ENCODE results near the gene EIF2B2.
"Not testable (repeated sequence)": the region's sequence is repeated elsewhere in the genome, so short reads cannot be mapped to it uniquely, and the experiment has no call there.

Gene EIF2B2

GRCh38 chr14:74974364-74975058, 28.2 kb upstream of the EIF2B2 start:
- no peak for DNase-seq

DNA sequence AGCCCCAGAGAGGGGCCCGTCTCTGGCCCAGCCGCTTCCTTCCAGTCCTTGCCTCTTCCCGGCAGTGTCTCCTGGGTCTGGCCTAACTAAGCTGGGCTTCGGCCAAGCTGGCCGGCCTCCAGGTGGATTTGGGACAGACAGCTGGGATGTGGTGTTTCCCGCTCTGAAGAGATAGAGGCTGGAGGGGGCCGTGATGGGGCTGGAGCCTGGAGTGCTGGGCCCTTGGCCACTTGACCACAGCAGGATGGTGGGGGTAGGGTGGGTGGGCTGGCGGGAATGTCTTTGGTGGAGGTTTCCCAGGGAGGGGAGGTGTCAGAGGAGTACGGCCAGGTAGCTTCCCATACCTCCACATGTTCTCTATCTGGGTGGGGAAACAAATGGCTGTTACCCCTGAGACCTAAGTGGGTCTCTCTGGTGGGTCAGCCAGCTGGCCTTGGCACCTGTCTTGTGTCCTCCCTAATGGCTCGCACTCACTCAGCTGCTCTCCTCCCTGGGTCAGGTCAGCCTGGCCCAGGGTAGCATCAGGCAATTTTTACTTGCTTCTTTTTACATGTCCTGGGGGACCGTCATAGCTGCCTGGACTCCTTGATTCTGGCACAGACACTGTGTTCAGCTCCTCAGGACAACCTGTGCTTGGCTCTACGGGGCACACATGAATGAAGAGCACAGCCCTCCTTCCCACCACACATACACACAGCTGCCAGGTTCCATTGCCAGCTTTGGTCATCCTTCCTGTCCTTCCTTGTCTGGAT, 27.5 kb upstream of the EIF2B2 start:
- no peak for DNase-seq

GRCh38 chr14:74976264-74977113, 26.2 kb upstream of the EIF2B2 start:
- DNase-seq: no peak

DNA sequence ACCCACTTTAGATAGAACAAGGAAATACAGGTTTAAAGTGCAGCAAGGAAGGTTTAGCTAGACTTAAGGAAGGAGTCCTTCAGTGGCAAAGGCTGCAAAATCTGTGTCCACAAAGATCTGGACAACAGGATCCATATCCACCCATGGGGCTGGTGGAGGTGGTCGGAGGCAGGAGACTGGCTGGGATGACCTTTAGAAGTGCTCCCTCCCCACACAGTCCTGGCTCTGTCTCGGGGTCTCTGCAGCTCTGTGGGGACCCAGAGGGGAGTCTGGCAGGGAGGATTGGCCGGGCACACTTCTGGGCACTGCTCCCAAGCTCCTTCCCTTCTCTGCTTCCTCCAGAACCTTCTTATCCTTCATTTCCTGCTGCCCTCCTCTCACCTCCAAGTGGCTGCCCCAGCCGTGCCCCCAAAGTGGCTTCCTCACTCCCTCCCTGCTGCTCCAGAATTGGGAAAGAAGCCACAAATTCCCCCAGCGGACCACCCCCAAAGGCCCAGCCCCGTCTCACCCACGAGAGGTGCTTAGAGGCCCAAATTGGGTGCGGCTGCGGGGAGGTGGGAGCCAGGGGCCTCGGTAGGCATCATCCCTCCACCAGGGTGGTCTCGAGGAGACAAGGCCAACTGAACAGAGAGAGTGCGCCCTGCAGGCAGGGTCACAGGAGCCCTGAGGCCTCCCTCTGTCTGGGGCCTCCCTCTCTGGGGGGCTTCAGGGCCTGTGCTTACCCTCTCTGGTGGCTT, 25.4 kb upstream of the EIF2B2 start:
- no peak for DNase-seq

DNA sequence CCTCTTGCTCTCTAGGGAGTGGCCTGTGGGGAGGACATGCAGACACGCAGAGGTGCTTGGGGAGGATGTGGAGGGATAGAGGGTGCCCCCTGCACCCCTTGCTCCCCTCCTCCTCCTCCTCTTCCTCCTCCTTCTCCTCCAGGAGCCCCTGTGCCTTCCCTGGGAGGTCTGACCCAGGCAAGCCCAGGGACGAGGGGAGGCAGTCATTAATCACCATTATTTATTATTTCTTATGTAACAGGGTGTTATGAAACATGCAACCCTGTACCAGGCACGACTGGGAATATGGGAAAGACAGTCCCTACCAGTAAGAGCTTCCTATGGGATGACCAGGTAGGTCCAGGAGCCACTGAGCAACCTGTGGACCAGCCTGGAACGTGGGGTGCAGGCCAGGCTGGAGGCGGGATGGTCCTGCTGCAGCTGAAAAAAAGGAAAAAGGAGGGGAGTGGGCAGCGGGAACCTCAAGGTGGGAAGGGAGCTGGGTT, 24.8 kb upstream of the EIF2B2 start:
- no peak for DNase-seq

- no peak for DNase-seq
Measured at GRCh38 chr14:74978416-74978947, 24.2 kb upstream of the EIF2B2 start.

GRCh38 chr14:74979029-74979428, 23.7 kb upstream of the EIF2B2 start:
- DNase-seq: no peak

DNA sequence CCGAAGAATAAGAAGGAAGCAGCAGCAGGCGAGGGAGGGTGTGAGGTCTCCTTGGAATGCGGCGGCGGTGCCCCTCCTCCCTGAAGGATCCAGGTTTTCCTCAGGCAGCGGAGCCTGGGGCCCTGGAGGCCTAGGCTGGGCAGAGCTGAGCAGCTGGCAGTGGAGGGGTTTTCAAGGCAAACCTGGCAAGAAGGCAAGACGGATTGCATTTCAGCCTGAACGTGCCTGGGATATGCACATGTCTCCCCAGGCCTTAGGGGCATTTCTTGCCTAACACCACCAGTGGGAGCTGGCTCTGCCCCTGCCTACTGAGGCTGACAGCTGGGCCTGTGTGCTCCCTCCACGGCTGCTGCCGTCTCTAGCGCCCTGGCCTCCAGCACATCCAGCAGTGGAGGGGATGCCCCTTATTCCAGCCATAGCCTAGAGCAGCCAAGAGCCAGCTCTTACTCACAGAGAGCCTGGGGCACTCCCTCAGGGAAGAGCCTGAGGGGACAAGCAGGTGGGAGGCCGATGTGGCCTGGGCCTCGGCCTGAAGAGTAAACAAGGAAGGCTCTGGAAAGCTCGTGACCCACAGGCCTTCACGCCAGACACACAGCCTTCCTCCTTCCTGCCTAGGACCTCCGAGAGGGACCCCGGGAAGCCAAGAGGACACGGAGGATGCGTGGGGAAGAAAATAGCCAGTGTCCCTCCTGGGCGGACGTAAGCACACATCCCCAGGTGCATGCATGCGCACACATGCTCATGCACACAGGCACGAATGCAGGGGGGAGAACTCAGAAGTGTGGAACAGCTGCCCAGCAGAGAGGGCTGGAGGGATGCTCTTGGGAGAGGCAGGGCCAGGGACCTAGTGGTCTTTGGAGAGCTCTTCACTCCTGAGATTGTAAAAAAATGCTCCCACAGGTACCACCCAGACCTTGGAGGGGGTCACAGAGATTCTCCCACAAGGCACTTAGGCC, 23.0 kb upstream of the EIF2B2 start:
- peak; percentile 60 for DNase-seq

GRCh38 chr14:74980398-74980730, 22.4 kb upstream of the EIF2B2 start:
- peak; percentile 52 for DNase-seq

DNA sequence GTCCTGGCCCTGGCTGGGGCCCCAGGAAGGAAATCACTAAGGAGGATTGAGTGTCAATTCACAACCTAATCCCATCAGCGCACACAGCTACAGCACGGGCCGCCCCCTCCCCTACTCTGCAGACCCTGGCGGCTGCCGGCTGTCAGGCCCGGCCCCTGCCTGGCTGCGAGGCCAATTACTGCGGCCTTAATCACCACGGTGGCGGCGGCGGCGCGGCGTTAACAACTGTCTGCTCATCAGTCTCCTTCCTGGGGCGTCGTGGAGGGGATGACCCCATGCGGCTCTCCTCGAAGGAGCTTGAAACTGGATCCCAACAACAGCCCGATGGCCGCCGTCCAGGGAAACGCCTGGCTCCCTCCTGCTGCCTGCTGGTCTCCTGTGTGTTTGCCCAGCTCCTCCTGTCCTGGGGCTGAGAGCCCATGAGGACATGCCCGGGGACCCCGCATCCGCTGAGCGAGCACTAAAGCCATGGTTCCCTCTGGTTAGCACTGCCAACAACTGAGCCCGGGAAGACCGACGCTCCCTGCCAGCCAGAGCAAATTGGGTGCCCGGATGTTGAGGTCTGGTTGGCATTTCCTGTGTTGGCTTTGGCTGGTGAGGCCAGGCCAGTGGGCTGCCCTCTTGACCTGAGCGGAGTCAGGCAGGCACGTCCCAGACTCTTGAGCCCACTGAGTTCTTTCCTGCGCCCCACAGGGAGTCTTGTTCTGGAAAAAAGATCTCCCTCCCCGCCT, 21.8 kb upstream of the EIF2B2 start:
- DNase-seq: peak; percentile 70

DNA sequence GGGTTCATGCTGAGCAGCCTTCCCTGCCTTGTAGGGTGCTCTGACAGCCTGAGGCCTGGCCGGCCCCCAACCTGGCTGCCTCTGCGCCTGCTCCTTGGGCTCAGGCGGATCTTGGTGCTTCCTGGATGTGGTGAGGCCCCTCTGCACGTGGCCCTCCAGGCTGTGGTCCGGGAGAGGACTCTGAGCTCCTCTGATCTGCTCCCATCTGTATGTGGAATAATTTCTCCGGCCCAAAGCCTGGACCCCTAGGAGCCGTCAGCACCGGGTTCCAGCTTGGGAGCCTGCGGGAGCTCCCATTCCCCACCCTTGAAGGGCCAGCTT, 21.3 kb upstream of the EIF2B2 start:
- no peak for DNase-seq

DNA sequence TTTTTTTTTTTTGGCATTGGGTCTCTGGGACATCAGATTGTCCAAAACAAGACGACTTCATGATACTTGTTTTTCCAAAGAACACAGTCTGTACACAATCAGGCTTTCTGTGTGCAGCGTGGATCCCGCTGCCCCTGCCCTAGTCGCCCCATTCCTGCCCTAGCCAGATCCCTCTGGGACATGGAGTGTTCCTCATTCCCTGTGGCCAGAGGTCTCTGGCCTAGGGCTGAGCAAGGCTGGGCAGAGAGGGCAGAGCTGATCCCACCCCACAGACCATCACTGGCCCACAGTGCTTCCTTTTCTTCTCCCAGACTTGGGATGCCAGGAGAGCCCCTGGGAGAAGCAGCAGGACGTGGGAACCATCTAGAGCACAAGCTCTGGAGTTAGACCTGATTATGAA, 20.9 kb upstream of the EIF2B2 start:
- DNase-seq: no peak

DNA sequence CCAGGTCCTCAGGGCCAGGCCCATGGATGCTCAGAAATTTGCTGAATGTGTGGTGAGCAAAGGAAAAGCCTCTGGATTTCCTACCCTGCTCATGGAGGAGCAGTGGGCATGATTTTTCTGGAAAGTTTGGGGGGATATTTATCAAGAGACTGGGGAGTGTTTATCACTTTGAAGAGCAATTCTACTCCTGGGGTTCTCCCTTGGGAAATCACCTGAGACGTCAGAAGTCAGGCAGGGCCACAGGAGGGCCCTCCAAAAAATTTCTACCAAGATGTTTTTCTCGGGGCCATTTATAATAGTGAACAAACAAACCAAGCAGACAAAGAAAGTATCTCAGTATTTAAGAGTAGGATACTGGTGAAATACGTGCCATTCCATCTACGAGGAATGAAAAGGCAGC, 20.1 kb upstream of the EIF2B2 start:
- no peak for DNase-seq

DNA sequence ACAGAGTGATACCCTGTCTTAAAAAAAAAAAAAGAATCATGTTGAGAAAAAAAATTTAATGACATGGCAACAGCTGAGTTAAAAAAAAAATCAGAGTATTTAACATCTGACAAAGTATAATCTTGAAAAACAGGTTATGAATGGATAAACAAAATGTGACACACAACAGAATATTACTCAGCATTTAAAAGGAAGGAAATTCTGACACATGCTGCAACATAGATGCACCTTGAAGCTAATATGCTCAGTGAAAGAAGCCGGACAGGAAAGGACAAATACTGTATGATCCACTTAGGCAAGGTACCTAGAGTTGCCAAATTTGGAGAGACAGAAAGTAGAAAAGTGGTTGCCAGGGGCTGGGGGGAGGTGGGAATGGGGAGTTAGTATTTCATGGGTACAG, 19.4 kb upstream of the EIF2B2 start:
- no peak for DNase-seq

- no peak for DNase-seq
Measured at GRCh38 chr14:74984236-74985027, 18.3 kb upstream of the EIF2B2 start.

GRCh38 chr14:74985028-74985310, 17.8 kb upstream of the EIF2B2 start:
- DNase-seq: no peak

GRCh38 chr14:74985806-74986205, 16.9 kb upstream of the EIF2B2 start:
- no peak for DNase-seq

DNA sequence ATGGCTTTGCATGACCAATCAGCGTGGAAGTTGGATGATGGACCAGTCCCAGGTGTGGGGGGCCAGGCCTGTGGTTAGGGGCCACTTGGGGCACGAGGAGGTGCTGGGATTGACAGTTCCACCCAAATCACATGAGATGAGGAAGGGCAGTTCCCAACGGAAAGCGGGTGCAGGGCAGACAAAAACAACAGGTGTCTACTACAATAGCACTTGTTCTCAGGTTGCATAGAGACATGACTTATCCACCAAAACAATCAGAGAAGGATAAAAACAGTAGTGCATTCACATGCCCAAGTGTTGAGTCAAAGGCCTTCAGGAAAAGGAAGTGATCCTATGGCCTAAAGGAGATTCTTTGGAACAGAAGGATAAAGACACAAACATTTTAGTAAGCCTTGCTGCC, 14.6 kb upstream of the EIF2B2 start:
- no peak for DNase-seq

- DNase-seq: no peak
Measured at GRCh38 chr14:74988993-74989392, 13.7 kb upstream of the EIF2B2 start.

DNA sequence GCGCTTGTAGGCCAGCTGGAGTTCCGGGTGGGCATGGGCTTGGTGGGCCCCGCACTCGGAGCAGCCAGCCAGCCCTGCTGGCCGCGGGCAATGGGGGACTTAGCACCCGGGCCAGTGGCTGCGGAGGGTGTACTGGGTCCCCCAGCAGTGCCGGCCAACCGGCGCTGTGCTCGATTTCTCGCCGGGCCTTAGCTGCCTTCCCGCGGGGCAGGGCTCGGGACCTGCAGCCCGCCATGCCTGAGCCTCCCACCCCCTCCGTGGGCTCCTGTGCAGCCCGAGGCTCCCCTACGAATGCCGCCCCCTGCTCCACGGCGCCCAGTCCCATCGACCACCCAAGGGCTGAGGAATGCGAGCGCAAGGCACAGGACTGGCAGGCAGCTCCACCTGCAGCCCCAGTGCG, 8.5 kb upstream of the EIF2B2 start:
- not testable (repeated sequence) for DNase-seq

Data from fibroblast of skin of scalp (primary cell).